Natural killer cell (primary cell): ENCODE results near the gene ZNF536. TPM values are rescaled to one million over a fixed set of nuclear protein-coding genes. Genes with fewer than 3 reads are reported as not detected.

Experiments used
- ATAC-seq, 3 donors: fragments of 150-1000 bp in 2 of 3; fragments of 200-7000 bp in 1 of 3; cut with Tn5 transposase; 1 replicate in 1 of 3; 2 replicates in 2 of 3; pipeline ENCODE4 v1.10.0; 2021; ENCODE audit warnings: mild to moderate bottlenecking in 2 of 3, moderate library complexity in 2 of 3
- DNase-seq, 2 donors: peaks; one replicate each; pipeline versions ENCODE4 v3.0.0 to v3.0.0-alpha.2; 2013 to 2021; ENCODE audit warnings: mixed read lengths in 1 of 2
- H3K27ac ChIP-seq: one replicate; pipeline ENCODE4 v1.5.1; 2013; ENCODE audit warnings: mild to moderate bottlenecking, low read length
- H3K27me3 ChIP-seq: one replicate; pipeline ENCODE4 v1.6.1; 2013; ENCODE audit warnings: low read length; ENCODE audit not compliant: control insufficient read depth, insufficient read depth
- H3K36me3 ChIP-seq: one replicate; pipeline ENCODE4 v1.6.1; 2013; ENCODE audit warnings: low read length; ENCODE audit not compliant: control insufficient read depth, insufficient read depth
- H3K4me1 ChIP-seq: one replicate; pipeline ENCODE4 v1.6.1; 2013; ENCODE audit warnings: low read length; ENCODE audit not compliant: control insufficient read depth, insufficient read depth
- H3K4me3 ChIP-seq: one replicate; pipeline ENCODE4 v1.5.1; 2013; ENCODE audit warnings: low read length
- H3K9me3 ChIP-seq: one replicate; pipeline ENCODE4 v1.6.1; 2013; ENCODE audit warnings: low read length; ENCODE audit not compliant: control insufficient read depth, insufficient read depth
- H3K27ac Mint-ChIP-seq, 2 donors: one replicate each; pipeline ENCODE4 v1.8.0; 2022; ENCODE audit warnings: mild to moderate bottlenecking in 2 of 2, mixed read lengths in 2 of 2, moderate library complexity in 1 of 2
- H3K27me3 Mint-ChIP-seq, 2 donors: one replicate each; pipeline ENCODE4 v1.8.0; 2022; ENCODE audit warnings: low read depth in 2 of 2, mixed read lengths in 2 of 2
- H3K36me3 Mint-ChIP-seq: one replicate; pipeline ENCODE4 v1.8.0; 2022; ENCODE audit warnings: mixed read lengths
- H3K4me1 Mint-ChIP-seq, 2 donors: one replicate each; pipeline ENCODE4 v1.8.0; 2022; ENCODE audit warnings: mixed read lengths in 2 of 2
- H3K4me3 Mint-ChIP-seq: one replicate; pipeline ENCODE4 v1.8.0; 2022; ENCODE audit warnings: mild to moderate bottlenecking, moderate library complexity, mixed read lengths
- H3K9me3 Mint-ChIP-seq, 2 donors: one replicate each; pipeline ENCODE4 v1.8.0; 2022; ENCODE audit warnings: mixed read lengths in 2 of 2
- CTCF ChIP-seq: fragments of 200-600 bp; IDR thresholded peaks from one replicate; pipeline ENCODE4 v1.8.0; 2022; ENCODE audit warnings: antibody characterized with exemption
- WGBS: methylation state at CpG from one replicate; pipeline ENCODE4 v1.1.7; 2013; ENCODE audit warnings: missing lambda C conversion rate; ENCODE audit not compliant: insufficient coverage; 5-methylcytosine and 5-hydroxymethylcytosine counted together
- intact Hi-C: fragments of 100-400 bp; cut with micrococcal nuclease; formaldehyde crosslinking; loops from one replicate; pipeline ENCODE4 v1.14.2; 2022
- total RNA-seq, 4 donors: library from RNA; stranded (reverse); fragments of 120-200 nt in 1 of 4; gene quantifications; one replicate each; pipeline versions ENCODE4 v1.2.3 to v1.2.4, GENCODE V29; 2013 to 2022

The ZNF536 gene
- total RNA-seq, 3 donors from 2014 or later (not counting 1 experiment from before 2014, with no cell fraction given), result not detected

GRCh38 chr19:30606114-30607050, 234.2 kb downstream of the ZNF536 start:
- TF ChIP-seq CTCF, result no peak
- 69% methylated on average over 8 of the region's 8 CpGs for WGBS

More at GRCh38 chr19:30606114-30607050, 234.2 kb downstream of the ZNF536 start:
- Mint-ChIP-seq H3K4me3 (no peak overlapping the region), H3K36me3 (no peaks in the 10 kb centered on the region), H3K27me3 (no peaks in the 10 kb centered on the region), H3K9me3 (peaks cover 0 to 2% of the 10 kb centered on the region in 2 donors), H3K4me1 (no peaks in the 10 kb centered on the region), H3K27ac (no peak overlapping the region)
- H3K4me1 ChIP-seq, result no peaks in the 10 kb centered on the region
- ATAC-seq (no peak), DNase-seq (no peak)
- H3K27me3 ChIP-seq, result no peaks in the 10 kb centered on the region
- intact Hi-C loops, result no loop called here
- no peaks in the 10 kb centered on the region for H3K36me3 ChIP-seq
- no peak overlapping the region for H3K4me3 ChIP-seq
- no peak overlapping the region for H3K27ac ChIP-seq
- H3K9me3 ChIP-seq, result no peaks in the 10 kb centered on the region
